ENCODE data around the gene RPSA. TPM values are rescaled to one million over a fixed set of nuclear protein-coding genes. Genes with fewer than 3 reads are reported as not detected.

Gene RPSA
- total RNA-seq, 4 donors from 2014 or later: 744 to 1,023 (median 854) TPM

DNA sequence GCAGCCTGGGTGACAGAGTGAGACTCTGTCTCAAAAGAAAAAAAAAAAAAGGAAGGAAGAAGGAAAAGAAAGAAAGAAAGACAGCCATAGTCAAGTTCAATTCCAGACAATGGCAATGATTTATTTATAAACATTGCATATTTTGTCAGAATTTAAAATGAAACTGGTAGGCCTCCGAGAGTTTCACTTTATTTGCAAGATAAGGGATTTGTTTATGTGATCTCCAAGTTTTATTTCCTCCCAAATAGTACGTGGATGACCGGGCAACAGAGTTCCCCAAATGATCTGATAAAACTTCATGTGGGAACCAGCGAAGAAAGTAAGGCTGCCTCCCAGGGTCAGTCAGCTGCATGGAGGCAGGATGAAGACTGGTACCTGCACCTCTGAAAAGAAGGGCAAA lies 32.4 kb downstream of the RPSA start:
- Histone ChIP-seq H3K27me3 (no peaks in the 10 kb centered on the region), H3K36me3 (no peaks in the 10 kb centered on the region), H3K4me1 (no peaks in the 10 kb centered on the region), H3K9me3 (no peaks in the 10 kb centered on the region), H3K27ac (no peak overlapping the region), H3K4me3 (no peak overlapping the region)
- 73 to 84% methylated on average over 4 of the region's 4 CpGs for WGBS, 2 donors
- DNase-seq (ENCODE audit: low spot score in 2 of 2): no peak
- TF ChIP-seq EP300 (IDR thresholded peaks at IDR 0.05) (no peak), POLR2A (IDR thresholded peaks at IDR 0.05) (no peak)
- TF ChIP-seq, protein P1, sequence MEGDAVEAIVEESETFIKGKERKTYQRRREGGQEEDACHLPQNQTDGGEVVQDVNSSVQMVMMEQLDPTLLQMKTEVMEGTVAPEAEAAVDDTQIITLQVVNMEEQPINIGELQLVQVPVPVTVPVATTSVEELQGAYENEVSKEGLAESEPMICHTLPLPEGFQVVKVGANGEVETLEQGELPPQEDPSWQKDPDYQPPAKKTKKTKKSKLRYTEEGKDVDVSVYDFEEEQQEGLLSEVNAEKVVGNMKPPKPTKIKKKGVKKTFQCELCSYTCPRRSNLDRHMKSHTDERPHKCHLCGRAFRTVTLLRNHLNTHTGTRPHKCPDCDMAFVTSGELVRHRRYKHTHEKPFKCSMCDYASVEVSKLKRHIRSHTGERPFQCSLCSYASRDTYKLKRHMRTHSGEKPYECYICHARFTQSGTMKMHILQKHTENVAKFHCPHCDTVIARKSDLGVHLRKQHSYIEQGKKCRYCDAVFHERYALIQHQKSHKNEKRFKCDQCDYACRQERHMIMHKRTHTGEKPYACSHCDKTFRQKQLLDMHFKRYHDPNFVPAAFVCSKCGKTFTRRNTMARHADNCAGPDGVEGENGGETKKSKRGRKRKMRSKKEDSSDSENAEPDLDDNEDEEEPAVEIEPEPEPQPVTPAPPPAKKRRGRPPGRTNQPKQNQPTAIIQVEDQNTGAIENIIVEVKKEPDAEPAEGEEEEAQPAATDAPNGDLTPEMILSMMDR (IDR thresholded peaks at IDR 0.05): no peak

DNA sequence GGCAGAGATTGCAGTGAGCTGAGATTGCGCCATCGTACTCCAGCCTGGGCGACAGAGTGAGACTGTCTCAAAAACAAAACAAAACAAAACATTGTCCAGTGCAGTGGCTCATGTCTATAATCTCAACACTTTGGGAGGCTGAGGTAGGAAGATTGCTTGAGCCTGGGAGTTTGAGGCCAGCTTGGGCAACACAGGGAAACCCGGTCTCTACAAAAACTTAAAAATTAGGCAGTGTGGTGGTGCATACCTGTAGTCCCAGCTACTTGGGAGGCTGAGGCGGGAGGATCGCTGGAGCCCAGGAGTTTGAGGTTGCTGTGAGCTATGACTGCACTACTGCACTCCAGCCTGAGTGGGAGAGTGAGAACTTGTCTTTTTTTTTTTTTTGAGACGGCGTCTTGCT lies 33.8 kb downstream of the RPSA start:
- H3K4me1 ChIP-seq: no peaks in the 10 kb centered on the region
- no peaks in the 10 kb centered on the region for H3K9me3 ChIP-seq
- H3K36me3 ChIP-seq: no peaks in the 10 kb centered on the region
- WGBS, 2 donors: 83 to 94% methylated on average over 8 of the region's 8 CpGs
- H3K27me3 ChIP-seq: no peaks in the 10 kb centered on the region
- no peak overlapping the region for H3K27ac ChIP-seq
- TF ChIP-seq POLR2A (IDR thresholded peaks at IDR 0.05): no peak
- no peak for TF ChIP-seq EP300 (IDR thresholded peaks at IDR 0.05)
- TF ChIP-seq, protein P1 (IDR thresholded peaks at IDR 0.05): no peak
- H3K4me3 ChIP-seq: no peak overlapping the region
- DNase-seq (ENCODE audit: low spot score in 2 of 2): no peak

DNA sequence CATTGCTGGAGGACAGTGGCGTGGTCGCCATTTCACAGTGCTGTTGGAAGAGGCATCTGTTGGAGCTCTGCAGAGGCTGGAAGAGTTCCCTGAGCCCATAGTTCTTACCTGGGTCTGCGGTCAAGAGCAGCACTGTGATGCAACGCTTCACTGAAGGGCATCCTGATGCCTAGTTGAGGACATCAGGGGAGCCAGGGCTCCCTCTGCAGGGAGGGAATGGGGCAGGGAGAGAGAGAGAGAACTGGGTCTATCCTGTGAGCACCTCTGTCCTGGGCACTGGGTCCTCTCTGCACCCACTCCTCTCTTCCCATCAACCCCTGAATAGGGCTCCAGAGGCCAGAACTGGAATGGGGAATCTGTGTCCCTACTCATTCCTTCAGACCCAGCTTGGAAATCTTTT lies 37.0 kb downstream of the RPSA start:
- no peaks in the 10 kb centered on the region for H3K9me3 ChIP-seq
- H3K27ac ChIP-seq: no peak overlapping the region
- H3K4me1 ChIP-seq: peaks cover 0 to 6% (median 1%) of the 10 kb centered on the region in 4 donors
- H3K4me3 ChIP-seq: no peak overlapping the region
- no peak for TF ChIP-seq POLR2A (IDR thresholded peaks at IDR 0.05)
- DNase-seq (ENCODE audit: low spot score in 2 of 2): no peak
- no peaks in the 10 kb centered on the region for H3K27me3 ChIP-seq
- 79 to 87% methylated on average over 4 of the region's 4 CpGs for WGBS, 2 donors
- no peaks in the 10 kb centered on the region for H3K36me3 ChIP-seq

DNA sequence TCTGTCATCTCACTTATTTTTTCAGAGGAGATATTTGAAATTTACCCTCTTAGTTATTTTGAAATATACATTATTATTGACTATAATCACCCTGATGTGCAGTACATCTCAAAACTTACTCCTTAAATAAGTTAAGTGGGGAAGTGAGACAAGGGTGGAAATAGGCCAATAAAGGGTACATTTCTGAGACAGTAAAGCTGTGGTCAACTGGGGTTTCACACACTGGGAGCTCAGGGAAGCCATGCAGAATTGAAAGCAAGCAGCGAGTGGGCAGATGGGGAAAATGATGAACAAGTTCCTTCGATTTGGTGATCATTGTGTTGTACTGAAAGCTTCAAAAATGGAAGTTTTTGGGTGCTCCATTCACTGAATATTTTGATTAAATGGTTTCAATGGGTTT lies 39.4 kb downstream of the RPSA start:
- peaks cover 0 to 6% (median 1%) of the 10 kb centered on the region in 4 donors for H3K4me1 ChIP-seq
- no peaks in the 10 kb centered on the region for H3K27me3 ChIP-seq
- no peaks in the 10 kb centered on the region for H3K9me3 ChIP-seq
- DNase-seq (ENCODE audit: low spot score in 2 of 2): no peak
- TF ChIP-seq, protein P1 (IDR thresholded peaks at IDR 0.05): no peak
- TF ChIP-seq EP300 (IDR thresholded peaks at IDR 0.05) (no peak), POLR2A (IDR thresholded peaks at IDR 0.05) (no peak)
- H3K36me3 ChIP-seq: no peaks in the 10 kb centered on the region
- no peak overlapping the region for H3K27ac ChIP-seq
- WGBS, 2 donors: 58 to 71% methylated on average over 2 of the region's 2 CpGs
- no peak overlapping the region for H3K4me3 ChIP-seq

DNA sequence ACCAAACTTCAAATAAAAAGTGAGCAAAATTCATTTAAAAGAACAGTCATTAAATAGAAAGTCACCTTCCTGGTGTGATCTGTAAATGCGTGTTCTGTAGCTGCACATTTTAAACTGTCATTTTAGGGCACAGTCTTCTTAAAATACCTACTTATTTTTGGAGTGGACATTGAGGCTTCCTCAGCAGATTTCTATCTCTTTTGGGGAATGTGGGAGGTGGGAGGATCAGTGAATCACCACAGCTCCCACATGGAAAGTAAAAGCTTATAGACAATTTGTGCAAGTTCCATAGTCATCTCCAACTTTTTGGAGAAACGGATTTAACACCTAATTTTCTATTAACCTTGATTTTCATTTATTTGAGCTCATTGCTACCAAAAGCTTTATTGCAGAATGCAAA lies 39.9 kb downstream of the RPSA start:
- no peak overlapping the region for H3K4me3 ChIP-seq
- no peak for DNase-seq (ENCODE audit: low spot score in 2 of 2)
- TF ChIP-seq EP300 (IDR thresholded peaks at IDR 0.05): no peak
- TF ChIP-seq, protein P1 (IDR thresholded peaks at IDR 0.05): no peak
- TF ChIP-seq POLR2A (IDR thresholded peaks at IDR 0.05): no peak
- no peaks in the 10 kb centered on the region for H3K36me3 ChIP-seq
- no peak overlapping the region for H3K27ac ChIP-seq
- 84 to 85% methylated on average over 2 of the region's 2 CpGs for whole genome bisulfite sequencing, 2 donors
- no peaks in the 10 kb centered on the region for H3K9me3 ChIP-seq
- H3K4me1 ChIP-seq: peaks cover 0 to 6% (median 1%) of the 10 kb centered on the region in 4 donors
- no peaks in the 10 kb centered on the region for H3K27me3 ChIP-seq
